Amniotic epithelial cell (primary cell): ENCODE results near the gene FEN1.

Source experiments
- DNase-seq: peaks from one replicate; pipeline ENCODE4 v3.0.0-alpha.2; 2010; ENCODE audit warnings: low read depth

The FEN1 gene

GRCh38 chr11:61756452-61757212 lies 36.1 kb upstream of the FEN1 start:
- peak; percentile 52 for DNase-seq

- DNase-seq, result no peak
Observed at GRCh38 chr11:61757213-61757862, 35.4 kb upstream of the FEN1 start.

DNA sequence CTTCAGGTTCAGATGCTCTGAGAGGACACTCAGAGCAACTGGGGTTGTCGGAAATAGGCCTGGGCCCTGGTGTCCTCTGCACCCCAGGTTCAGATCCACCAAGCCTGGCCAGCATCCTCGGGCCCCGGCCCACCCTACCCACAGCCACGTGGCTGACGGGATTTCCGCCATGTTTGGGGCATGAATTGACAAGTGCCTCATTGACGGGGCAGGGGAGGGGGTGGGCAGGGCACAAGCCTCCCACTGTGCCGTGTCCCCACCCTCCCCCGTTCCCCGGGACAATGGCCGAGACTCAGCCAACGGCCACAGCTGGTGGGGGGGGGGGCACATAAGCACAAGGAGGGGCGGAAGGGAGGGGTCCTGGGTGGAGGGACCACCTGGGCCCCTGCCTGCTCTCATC lies 31.8 kb upstream of the FEN1 start:
- DNase-seq, result no peak

GRCh38 chr11:61761440-61762222 lies 31.1 kb upstream of the FEN1 start:
- DNase-seq, result peak; percentile 34

DNA sequence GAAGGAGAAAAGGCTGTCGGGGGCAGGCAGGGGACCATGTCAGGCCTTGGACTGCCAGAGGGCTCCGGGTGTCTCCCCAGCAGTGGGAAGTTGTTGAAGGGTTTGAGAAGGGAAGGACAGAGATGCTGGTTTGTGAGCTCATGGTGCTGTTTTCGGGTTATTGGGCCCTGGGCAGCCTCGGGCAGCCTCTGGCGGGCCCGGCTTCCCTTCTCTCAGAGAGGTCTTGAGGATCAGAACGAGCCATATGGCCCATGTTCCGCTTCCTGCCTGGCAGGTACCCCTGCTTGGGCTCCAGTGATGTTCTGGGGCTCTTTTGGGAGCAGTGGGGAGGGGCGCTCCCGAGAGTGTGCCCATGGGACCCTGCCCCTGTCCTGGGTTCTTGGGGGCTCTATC lies 30.5 kb upstream of the FEN1 start:
- no peak for DNase-seq

DNA sequence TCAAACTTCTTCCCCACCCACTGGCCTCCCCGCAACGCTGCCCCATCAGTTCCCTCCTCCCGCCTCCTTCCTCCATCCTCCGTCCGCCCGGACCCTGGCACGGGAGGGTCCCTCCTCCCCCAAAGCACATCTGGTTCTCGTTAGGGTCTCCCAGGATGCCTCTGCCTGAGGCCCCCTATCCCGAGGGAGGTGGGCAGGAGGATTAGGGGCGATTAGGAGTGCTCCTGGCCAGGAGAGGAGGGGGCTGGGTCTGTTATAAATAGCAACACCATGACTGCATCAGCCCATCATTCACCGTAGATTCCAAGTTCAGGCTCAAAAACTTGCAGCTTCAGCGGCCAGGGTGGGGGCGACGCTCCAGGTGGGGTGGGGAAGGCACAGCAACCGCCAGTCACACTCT lies 29.9 kb upstream of the FEN1 start:
- DNase-seq, result peak; percentile 81

- peak; percentile 49 for DNase-seq
Observed at GRCh38 chr11:61763930-61764605, 28.6 kb upstream of the FEN1 start.

GRCh38 chr11:61764606-61765260 lies 28.0 kb upstream of the FEN1 start:
- DNase-seq, result peak; percentile 97

DNA sequence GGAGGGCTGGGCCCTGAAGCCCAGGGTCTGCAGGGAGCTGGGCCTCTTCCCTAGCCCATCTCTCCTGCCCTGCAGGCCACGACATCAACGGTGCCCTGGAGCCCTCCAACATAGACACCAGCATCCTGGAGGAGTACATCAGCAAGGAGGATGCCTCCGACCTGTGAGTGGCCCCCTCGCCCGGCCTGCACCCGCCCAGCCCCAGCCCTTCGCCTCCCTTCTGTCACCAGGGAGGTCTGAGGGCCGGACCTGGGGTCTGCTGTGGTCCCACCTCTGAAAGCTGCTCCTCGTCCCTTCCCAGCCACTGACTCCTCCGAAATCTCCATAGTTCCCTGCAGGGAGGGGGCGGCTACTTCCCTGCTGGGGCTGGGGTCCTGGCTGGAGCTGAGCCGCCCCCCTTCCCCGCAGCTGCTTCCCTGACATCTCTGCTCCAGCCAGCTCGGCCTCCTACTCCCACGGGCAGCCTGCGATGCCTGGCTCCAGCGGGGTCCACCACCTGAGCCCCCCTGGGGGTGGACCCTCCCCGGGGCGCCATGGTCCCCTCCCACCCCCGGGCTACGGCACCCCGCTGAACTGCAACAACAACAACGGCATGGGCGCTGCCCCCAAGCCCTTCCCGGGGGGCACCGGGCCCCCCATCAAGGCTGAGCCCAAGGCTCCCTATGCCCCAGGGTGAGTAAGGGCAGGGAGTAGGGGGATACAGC lies 27.0 kb upstream of the FEN1 start:
- no peak for DNase-seq

DNA sequence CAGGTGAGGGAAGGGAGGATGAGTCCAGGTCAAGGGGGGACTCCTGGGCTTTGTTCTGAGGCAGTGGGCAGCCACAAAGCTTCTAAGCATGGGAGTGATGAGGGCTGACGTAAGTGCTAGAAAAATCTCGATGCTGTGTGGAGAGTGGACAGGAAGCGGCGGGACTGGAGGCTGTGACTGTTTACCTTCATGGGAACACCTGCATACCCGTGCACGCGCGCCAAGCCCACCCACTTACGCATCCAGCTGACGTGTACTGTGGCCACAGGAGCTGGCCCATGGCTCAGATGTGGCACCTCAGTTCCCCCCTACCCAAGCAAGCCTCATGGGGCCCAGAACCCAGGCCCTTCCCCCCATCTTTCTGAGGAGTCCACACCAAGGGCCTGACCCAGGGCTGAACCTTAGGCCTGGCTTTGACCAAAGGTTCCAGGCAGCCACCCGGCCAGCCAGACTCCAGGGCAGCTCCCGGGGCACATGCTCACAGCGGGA lies 26.3 kb upstream of the FEN1 start:
- peak; percentile 97 for DNase-seq

DNA sequence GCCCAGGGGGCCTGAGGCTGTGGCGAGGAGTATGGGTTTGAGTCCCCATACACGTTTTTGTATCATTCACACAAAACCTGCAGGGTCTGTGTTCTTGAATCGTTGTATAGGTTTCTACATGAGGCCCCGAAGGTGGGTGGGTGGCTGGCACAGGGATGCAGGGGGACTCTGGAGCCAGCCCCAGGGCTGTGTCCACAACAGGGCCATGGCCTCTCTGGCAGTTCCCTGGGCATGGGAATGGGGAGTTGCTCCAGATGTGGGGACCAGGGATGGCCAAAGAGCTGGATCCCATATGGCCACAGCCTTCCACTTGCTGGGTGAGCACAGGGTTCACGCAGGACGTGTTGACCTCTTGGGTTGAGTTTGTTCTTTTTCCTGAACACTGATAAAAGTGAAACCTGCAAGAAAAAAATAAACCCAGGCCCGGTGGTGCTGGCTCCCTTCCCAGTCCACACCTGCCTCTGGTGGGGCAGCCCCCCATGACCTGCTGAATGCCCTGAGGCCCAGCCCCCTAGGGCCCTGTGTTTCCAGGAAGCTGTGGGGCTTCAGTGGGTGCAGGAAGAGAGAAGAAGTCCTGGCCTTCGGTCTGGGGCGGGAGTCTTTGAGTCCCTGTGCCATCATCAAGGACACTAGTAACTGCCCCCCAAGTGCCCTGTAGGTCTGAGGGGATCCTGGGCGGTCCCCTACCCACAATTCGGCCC lies 24.2 kb upstream of the FEN1 start:
- DNase-seq, result no peak

DNA sequence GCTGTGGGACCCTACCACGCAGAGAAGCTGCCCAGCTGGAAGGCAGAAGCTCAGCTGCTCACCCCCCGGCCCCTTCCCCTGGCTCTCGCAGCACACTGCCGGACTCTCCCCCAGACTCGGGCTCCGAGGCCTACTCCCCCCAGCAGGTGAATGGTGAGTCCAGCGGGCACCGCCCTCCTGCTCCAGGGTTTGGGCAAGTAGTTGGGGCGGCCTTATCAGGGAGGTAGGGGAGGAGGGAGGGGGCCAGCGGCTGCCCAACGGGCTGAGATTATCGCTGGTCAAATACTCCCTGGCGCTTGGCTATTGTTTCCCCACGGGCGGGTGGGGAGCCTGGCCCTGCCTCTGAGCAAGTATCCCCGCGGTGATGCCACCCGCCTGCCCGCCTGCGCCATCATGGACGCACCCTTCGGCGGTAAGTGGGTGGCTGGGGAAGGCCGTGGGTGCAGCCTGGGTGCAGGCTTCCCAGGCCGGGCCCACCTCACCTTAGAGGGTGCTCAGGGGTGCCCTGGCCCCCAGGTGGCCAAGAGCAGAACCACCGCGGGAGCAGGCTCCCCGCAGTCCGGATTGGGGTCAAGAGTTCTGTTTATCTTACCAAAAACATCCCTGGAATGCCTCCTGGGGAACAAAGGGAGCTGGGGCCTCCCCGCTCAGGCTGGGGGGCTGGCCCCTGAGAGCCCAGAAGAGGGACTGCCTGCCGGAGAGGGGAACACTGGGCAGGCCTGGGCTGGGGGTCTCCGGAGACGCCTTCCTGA lies 23.4 kb upstream of the FEN1 start:
- DNase-seq, result peak; percentile 81

DNA sequence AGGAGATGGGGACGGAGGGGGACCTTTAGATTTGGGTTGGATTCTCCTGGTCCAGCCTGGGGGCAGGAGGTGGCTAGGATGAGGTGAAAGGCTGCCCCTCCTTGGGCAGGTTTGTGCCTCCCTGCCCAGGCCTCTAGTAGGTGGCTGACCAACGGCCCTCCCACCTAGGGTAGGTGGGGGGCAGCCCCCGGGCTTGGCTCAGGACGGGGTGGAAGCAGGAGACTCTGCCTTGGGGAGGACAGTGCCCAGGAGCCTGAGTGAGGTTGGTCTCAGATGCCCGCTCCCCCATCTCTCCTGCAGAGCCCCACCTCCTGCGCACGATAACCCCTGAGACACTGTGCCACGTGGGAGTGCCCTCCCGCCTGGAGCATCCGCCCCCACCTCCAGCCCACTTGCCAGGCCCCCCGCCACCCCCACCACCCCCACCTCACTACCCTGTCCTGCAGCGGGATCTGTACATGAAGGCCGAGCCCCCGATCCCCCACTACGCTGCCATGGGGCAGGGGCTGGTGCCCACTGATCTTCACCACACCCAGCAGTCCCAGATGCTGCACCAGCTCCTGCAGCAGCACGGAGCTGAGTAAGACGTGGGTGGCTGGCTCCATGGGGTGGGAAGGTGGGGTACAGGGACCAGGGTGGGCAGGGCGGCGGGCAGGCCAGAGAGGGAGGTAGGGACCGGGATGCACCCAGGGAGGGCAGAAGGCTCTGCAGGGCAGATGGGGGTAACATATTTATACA lies 22.6 kb upstream of the FEN1 start:
- no peak for DNase-seq

GRCh38 chr11:61771195-61771894 lies 21.4 kb upstream of the FEN1 start:
- no peak for DNase-seq

DNA sequence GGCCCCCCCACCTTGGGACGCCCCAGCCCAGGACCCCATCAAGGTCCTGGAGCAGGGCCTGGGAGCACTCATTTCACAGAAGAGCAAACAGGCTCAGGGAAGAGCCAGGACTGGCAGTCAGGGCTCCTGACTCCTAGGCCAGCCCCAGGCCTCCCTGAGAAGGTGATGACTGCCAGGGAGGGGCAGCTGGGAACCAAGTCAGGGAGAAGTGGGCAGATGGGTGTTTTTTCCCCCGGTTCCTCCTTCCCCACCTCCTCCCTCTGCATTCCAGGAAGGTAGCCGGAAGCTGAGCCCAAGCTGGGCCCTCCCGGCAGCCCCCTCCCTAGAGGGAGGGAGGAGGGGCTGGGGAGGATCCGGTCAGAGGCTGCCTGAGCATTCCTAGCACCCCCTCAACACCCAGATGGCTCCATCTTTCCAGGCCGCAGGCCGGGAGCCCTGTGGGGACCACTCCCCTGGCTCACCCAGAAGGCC lies 20.7 kb upstream of the FEN1 start:
- DNase-seq, result peak; percentile 45

DNA sequence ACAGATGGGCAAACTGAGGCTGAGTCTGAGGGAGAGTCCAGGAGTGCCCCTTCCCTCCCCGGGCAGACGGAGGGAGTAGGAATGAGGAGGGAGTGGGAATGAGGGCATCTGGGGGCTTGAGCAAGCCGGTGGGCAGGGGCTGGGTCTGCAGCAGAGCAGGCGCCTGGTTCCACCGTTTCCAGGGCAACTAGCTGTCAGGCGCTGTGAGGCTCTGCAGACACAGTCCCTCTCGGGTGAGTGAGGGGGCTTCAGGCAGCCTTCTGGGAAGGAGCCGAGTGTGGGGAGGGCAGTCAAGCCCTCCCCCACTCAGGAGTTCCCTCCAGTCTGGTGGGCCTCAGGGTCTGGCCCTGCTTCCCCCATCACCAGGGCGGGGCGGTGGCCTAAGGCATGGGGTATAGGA lies 19.4 kb upstream of the FEN1 start:
- DNase-seq, result peak; percentile 55

DNA sequence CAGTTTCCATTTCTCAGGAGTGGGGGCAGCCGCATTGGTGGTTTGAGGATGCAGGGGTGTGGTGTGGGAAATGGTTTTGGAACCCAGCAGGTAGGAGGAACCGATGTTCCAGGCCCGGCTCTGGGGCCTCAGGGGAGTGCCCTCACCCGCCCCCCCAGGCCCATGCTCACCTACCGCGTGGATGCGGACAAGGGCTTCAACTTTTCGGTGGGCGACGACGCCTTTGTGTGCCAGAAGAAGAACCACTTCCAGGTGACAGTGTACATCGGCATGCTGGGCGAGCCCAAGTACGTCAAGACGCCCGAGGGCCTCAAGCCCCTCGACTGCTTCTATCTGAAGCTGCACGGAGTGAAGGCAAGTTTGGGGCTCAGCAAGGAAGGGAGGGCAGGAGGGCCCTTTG lies 18.9 kb upstream of the FEN1 start:
- DNase-seq, result no peak

DNA sequence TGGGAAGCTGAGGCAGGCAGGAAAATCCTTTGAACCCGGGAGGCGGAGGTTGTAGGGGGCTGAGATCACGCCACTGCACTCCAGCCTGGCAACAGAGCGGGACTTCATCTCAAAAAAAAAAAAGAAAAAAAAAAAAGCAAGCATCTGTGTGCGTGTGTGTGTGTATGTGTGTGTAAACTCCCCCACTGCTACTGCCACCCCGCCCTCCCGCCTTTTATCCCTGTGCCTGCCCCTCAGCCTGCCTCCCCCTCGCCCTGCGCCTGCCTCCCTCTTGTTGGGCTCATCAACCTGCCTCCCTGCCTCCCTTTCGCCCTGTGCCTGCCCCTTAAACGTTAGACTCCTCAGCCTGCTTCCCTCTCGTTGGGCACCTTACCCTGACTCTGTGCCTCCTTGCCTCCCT lies 18.3 kb upstream of the FEN1 start:
- no peak for DNase-seq
